AG04450 (cell line): ENCODE measurements around the gene NDUFA3. TPM values are rescaled to one million over a fixed set of nuclear protein-coding genes. Genes with fewer than 3 reads are reported as not detected.

Experiments
- CTCF ChIA-PET: fragments of 300-600, 350-600 bp; formaldehyde crosslinking; extraction: SDS; loops from one replicate; lab custom pipeline; 2022; ENCODE audit warnings: antibody characterized with exemption, inconsistent platforms; lab: Charles Lee
- POLR2A ChIA-PET: fragments of 350-600 bp; formaldehyde crosslinking; extraction: SDS; loops from one replicate; lab custom pipeline; 2021; ENCODE audit warnings: antibody characterized with exemption, inconsistent platforms; lab: Yijun Ruan, JAX
- DNase-seq: peaks from one replicate; pipeline ENCODE4 v3.0.0-alpha.2; 2011; ENCODE audit warnings: low read depth, low spot score
- H3K27ac ChIP-seq: one replicate; pipeline ENCODE4 v1.5.1; 2012; ENCODE audit warnings: low read depth, low read length, control low read depth
- H3K27me3 ChIP-seq: one replicate; pipeline ENCODE4 v1.6.0; 2012; ENCODE audit warnings: low read length; ENCODE audit not compliant: control insufficient read depth, insufficient read depth
- H3K4me3 ChIP-seq: 2 replicates; pipeline ENCODE4 v1.5.1; 2011; ENCODE audit warnings: mild to moderate bottlenecking, low read depth, low read length, control low read depth
- H3K9me3 ChIP-seq: 2 replicates; pipeline ENCODE4 v1.5.1; 2012; ENCODE audit warnings: low read length; ENCODE audit not compliant: control insufficient read depth, insufficient read depth
- CTCF ChIP-seq: IDR thresholded peaks from 2 replicates; pipeline ENCODE4 v1.5.1; 2011; ENCODE audit warnings: low read depth, low read length, control low read depth, inconsistent platforms
- polyA plus RNA-seq: library from polyadenylated mRNA; depleted of rRNA; stranded (reverse); fragments of >200 nt; gene quantifications from 2 replicates; pipeline ENCODE4 v1.2.3, GENCODE V29; 2011

NDUFA3 gene
- polyA plus RNA-seq, 1 experiment = 35.4 TPM

- no peak overlapping the region for H3K27ac ChIP-seq
- H3K9me3 ChIP-seq = no peaks in the 10 kb centered on the region
- peak overlapping the region; percentile 73 for H3K4me3 ChIP-seq
- no peak for TF ChIP-seq CTCF
- ChIA-PET POLR2A (interaction anchor here (0.8 to 2.4 kb wide), 8 partner anchors 11 to 334 kb away, joined by 3 to 16 read pairs (median 6); partner anchors contain the start of genes CNOT3, LENG1, LENG8 and MYADM), CTCF (interaction anchor here (0.6 to 1.1 kb wide), 2 partner anchors 92 to 974 kb away, joined by 3 to 4 read pairs; no protein-coding TSS in a partner anchor)
- no peaks in the 10 kb centered on the region for H3K27me3 ChIP-seq
- no peak for DNase-seq
Measured at GRCh38 chr19:54114340-54115108, 11.9 kb downstream of the NDUFA3 start.

- H3K27ac ChIP-seq = peak within 1 kb of the TSS; percentile 75
- H3K27me3 ChIP-seq = no peaks in the 10 kb centered on the region
- DNase-seq = peak; percentile 93
- no peaks in the 10 kb centered on the region for H3K9me3 ChIP-seq
- no peak for TF ChIP-seq CTCF
- H3K4me3 ChIP-seq = peak within 1 kb of the TSS; percentile 73
- ChIA-PET POLR2A (interaction anchor here (0.5 to 2.4 kb wide), 10 partner anchors 9 to 333 kb away, joined by 3 to 16 read pairs (median 6); partner anchors contain the start of genes CNOT3, LENG1, LENG8 and MYADM), CTCF (interaction anchor here (1.1 kb wide), 1 partner anchor 92 kb away, joined by 3 read pairs; no protein-coding TSS in a partner anchor)
Measured at GRCh38 chr19:54115109-54116063, 12.7 kb downstream of the NDUFA3 start, which contains the start of the genes PRPF31 and TFPT. PRPF31 (plus strand) TSS chr19:54115754; CDS start chr19:54118279, 2,525 bp downstream. TFPT (minus strand) TSS chr19:54115657; CDS start chr19:54115269, 388 bp downstream.

- Histone ChIP-seq H3K27me3 (no peaks in the 10 kb centered on the region), H3K4me3 (no peak overlapping the region), H3K9me3 (no peaks in the 10 kb centered on the region; the same call in 1 of the 2 replicates), H3K27ac (no peak overlapping the region)
- CTCF ChIA-PET = no interaction called here
- TF ChIP-seq CTCF = no peak
- no peak for DNase-seq
- POLR2A ChIA-PET = interaction anchor here (0.6 kb wide), 1 partner anchor 37 kb away, joined by 4 read pairs; no protein-coding TSS in a partner anchor
Measured at GRCh38 chr19:54121259-54121658, 18.6 kb downstream of the NDUFA3 start.

- POLR2A ChIA-PET = interaction anchor here (0.7 to 1.4 kb wide), 2 partner anchors 14 to 27 kb away, joined by 3 read pairs; partner anchors contain the start of gene CNOT3
- CTCF ChIA-PET = no interaction called here
- H3K9me3 ChIP-seq = no peaks in the 10 kb centered on the region; the same call in 1 of the 2 replicates
- H3K27ac ChIP-seq = no peak overlapping the region
- no peaks in the 10 kb centered on the region for H3K27me3 ChIP-seq
- DNase-seq = no peak
- no peak overlapping the region for H3K4me3 ChIP-seq
- TF ChIP-seq CTCF = no peak
Measured at GRCh38 chr19:54123682-54124081, 21.0 kb downstream of the NDUFA3 start.
